SK-N-SH treated with all-trans-retinoic acid at 6 μM for 48 hours (cell line): Measurements from ENCODE around the gene ARL15.
"Not testable (repeated sequence)": the region's sequence is repeated elsewhere in the genome, so short reads cannot be mapped to it uniquely, and the experiment has no call there.

Experiments
- ATAC-seq: fragments of 200-7000 bp; cut with Tn5 transposase; 3 replicates; pipeline ENCODE4 v1.9.1; 2020; ENCODE audit warnings: mild to moderate bottlenecking, moderate library complexity
- ARNTL ChIP-seq: fragments of 450-650 bp; formaldehyde crosslinking; IDR thresholded peaks from 2 replicates; pipeline ENCODE4 v1.5.0; 2020; ENCODE audit warnings: low read depth, mild to moderate bottlenecking, moderate library complexity, borderline replicate concordance
- BACH2 ChIP-seq: fragments of 250-450 bp; sonication (Bioruptor Pico); IDR thresholded peaks from 2 replicates; pipeline ENCODE4 v1.9.0; 2021; ENCODE audit warnings: mild to moderate bottlenecking, borderline replicate concordance
- CREB5 ChIP-seq: fragments of 250-450 bp; sonication (Bioruptor Pico); IDR thresholded peaks from 2 replicates; pipeline ENCODE4 v1.5.1; 2020; ENCODE audit warnings: low read depth, mild to moderate bottlenecking, moderate library complexity
- CSRNP3 ChIP-seq: fragments of 250-450 bp; sonication (Bioruptor Pico); IDR thresholded peaks from 2 replicates; pipeline ENCODE4 v1.5.1; 2021; ENCODE audit warnings: mild to moderate bottlenecking, moderate library complexity
- GLIS3 ChIP-seq: fragments of 250-450 bp; sonication (Bioruptor Pico); IDR thresholded peaks from 2 replicates; pipeline ENCODE4 v1.5.0; 2020; ENCODE audit warnings: mild to moderate bottlenecking, moderate library complexity
- OSR1 ChIP-seq: fragments of 250-450 bp; sonication (Bioruptor Pico); IDR thresholded peaks from 2 replicates; pipeline ENCODE4 v1.8.0; 2022; ENCODE audit warnings: moderate library complexity, mild to moderate bottlenecking, inconsistent platforms
- PATZ1 ChIP-seq: fragments of 250-450 bp; sonication (Bioruptor Pico); IDR thresholded peaks from 2 replicates; pipeline ENCODE4 v1.8.0; 2020; ENCODE audit warnings: mild to moderate bottlenecking, moderate library complexity, borderline replicate concordance
- RARB ChIP-seq: fragments of 250-450 bp; sonication (Bioruptor Pico); IDR thresholded peaks from 2 replicates; pipeline ENCODE4 v1.8.0; 2021; ENCODE audit warnings: mild to moderate bottlenecking, moderate library complexity
- TCF4 ChIP-seq: fragments of 250-450 bp; sonication (Bioruptor Pico); IDR thresholded peaks from 2 replicates; pipeline ENCODE4 v1.8.0; 2021; ENCODE audit warnings: mild to moderate bottlenecking, moderate library complexity, borderline replicate concordance
- TOX ChIP-seq: fragments of 250-450 bp; sonication (Bioruptor Pico); IDR thresholded peaks from 2 replicates; pipeline ENCODE4 v1.8.0; 2021; ENCODE audit warnings: mild to moderate bottlenecking, moderate library complexity, borderline replicate concordance
- ZC3H10 ChIP-seq: fragments of 250-450 bp; sonication (Bioruptor Pico); IDR thresholded peaks from 2 replicates; pipeline ENCODE4 v1.5.1; 2021; ENCODE audit warnings: mild to moderate bottlenecking, moderate library complexity
- ZFP3 ChIP-seq: fragments of 250-450 bp; sonication (Bioruptor Pico); IDR thresholded peaks from 2 replicates; pipeline ENCODE4 v1.5.0; 2020; ENCODE audit warnings: mild to moderate bottlenecking, moderate library complexity
- ZFP30 ChIP-seq: fragments of 450-650 bp; formaldehyde crosslinking; IDR thresholded peaks from 2 replicates; pipeline ENCODE4 v1.5.0; 2022; ENCODE audit warnings: mild to moderate bottlenecking, moderate library complexity
- ZNF70 ChIP-seq: fragments of 450-650 bp; formaldehyde crosslinking; IDR thresholded peaks from 2 replicates; pipeline ENCODE4 v1.5.0; 2020; ENCODE audit warnings: mild to moderate bottlenecking, moderate library complexity
- TF ChIP-seq, protein P1 (sequence below): fragments of 250-450 bp; sonication (Bioruptor Pico); IDR thresholded peaks from 2 replicates; pipeline ENCODE4 v1.8.0; 2021; ENCODE audit warnings: low read depth, mild to moderate bottlenecking, moderate library complexity, borderline replicate concordance

ARL15 gene

DNA sequence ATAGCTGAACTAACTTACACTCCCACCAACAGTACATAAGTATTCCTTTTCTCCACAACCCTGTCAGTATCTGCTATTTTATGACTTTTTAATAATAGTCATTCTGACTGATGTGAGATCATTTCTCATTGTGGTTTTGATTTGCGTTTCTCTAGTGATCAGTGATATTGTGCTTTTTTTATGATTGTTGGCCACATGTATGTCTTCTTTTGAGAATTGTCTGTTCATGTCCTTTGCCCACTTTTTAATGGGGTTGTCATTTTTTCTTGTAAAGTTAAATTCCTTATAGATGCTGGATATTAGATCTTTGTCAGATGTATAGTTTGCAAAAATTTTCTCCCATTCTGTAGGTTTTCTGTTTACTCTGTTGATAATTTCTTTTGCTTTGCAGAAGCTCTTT, 42.2 kb upstream of the ARL15 start:
- ATAC-seq: not testable (repeated sequence)

- no peak for TF ChIP-seq ZFP30 (CRISPR knock-in tag)
- no peak for TF ChIP-seq OSR1 (CRISPR knock-in tag)
- TF ChIP-seq, protein P1, sequence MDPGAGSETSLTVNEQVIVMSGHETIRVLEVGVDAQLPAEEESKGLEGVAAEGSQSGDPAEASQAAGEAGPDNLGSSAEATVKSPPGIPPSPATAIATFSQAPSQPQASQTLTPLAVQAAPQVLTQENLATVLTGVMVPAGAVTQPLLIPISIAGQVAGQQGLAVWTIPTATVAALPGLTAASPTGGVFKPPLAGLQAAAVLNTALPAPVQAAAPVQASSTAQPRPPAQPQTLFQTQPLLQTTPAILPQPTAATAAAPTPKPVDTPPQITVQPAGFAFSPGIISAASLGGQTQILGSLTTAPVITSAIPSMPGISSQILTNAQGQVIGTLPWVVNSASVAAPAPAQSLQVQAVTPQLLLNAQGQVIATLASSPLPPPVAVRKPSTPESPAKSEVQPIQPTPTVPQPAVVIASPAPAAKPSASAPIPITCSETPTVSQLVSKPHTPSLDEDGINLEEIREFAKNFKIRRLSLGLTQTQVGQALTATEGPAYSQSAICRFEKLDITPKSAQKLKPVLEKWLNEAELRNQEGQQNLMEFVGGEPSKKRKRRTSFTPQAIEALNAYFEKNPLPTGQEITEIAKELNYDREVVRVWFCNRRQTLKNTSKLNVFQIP (CRISPR knock-in tag): no peak
- no peak for TF ChIP-seq CREB5 (CRISPR knock-in tag)
- TF ChIP-seq TCF4: no peak
- no peak for TF ChIP-seq GLIS3 (CRISPR knock-in tag)
- no peak for TF ChIP-seq ARNTL (CRISPR knock-in tag)
- no peak for TF ChIP-seq ZFP3 (CRISPR knock-in tag)
- TF ChIP-seq BACH2 (CRISPR knock-in tag): no peak
- TF ChIP-seq PATZ1 (CRISPR knock-in tag): no peak
- TF ChIP-seq ZC3H10 (CRISPR knock-in tag): no peak
- no peak for TF ChIP-seq RARB (CRISPR knock-in tag)
- no peak for ATAC-seq
Observed at GRCh38 chr5:54347221-54347865, 37.0 kb upstream of the ARL15 start.

GRCh38 chr5:54344653-54345052, 34.3 kb upstream of the ARL15 start:
- no peak for ATAC-seq
- TF ChIP-seq ZNF70 (CRISPR knock-in tag): no peak
- no peak for TF ChIP-seq TOX (CRISPR knock-in tag)
- no peak for TF ChIP-seq ZFP30 (CRISPR knock-in tag)
- no peak for TF ChIP-seq TCF4
- TF ChIP-seq CREB5 (CRISPR knock-in tag): no peak
- no peak for TF ChIP-seq PATZ1 (CRISPR knock-in tag)
- no peak for TF ChIP-seq OSR1 (CRISPR knock-in tag)
- TF ChIP-seq RARB (CRISPR knock-in tag): no peak
- no peak for TF ChIP-seq ZC3H10 (CRISPR knock-in tag)
- TF ChIP-seq, all 23 proteins: peak for 0

DNA sequence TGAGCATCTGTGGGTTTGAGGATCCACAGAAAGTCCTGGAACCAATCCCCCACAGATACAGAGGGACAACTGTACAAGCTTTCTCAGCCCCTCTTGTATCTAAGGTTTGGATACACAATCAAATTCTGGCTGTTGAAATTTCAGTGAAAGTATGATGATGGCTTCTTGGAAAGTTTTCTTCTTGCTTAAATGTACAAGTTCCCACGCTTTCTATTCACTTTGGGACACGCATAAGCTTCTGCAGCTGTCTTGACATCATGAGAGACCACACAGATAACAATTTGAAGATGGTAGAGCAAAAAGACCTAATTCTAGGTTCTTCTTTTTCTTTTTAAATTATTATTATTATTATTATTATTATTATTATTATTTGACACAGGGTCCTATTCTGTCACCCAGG, 31.6 kb upstream of the ARL15 start:
- no peak for ATAC-seq
- TF ChIP-seq ZFP3 (CRISPR knock-in tag): no peak

DNA sequence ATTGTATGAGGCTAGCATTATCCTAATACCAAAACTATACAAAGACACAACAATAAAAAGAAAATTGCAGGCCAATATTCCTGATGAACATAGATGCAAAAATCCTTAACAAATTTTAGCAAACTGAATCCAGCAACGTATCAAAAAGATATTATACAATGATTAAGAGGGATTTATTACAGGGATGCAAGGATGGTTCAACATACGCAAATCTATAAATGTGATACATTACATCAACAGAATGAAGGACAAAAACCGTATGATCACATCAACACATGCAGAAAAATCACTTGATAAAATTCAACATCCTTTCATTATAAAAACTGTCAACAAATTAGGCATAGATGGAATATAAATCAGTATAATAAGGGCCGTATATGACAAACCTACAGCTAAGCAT, 27.1 kb upstream of the ARL15 start:
- no peak for ATAC-seq
- TF ChIP-seq, protein P1 (CRISPR knock-in tag): no peak
- TF ChIP-seq ZNF70 (CRISPR knock-in tag) (no peak), CSRNP3 (CRISPR knock-in tag) (no peak)
